Panc1 (cell line): ENCODE data around the gene TRAF5. TPM values are rescaled to one million over a fixed set of nuclear protein-coding genes. Genes with fewer than 3 reads are reported as not detected.

Source experiments
- ATAC-seq: fragments of 200-7000 bp; cut with Tn5 transposase; 2 replicates; pipeline ENCODE4 v1.9.1; 2020; ENCODE audit warnings: mild to moderate bottlenecking, moderate library complexity
- BruUV-seq: library from RNA; stranded (reverse); fragments of 400-500 nt; replicated peaks from 2 replicates; lab custom pipeline; 2021; lab: Mats Ljungman, UMichigan
- CTCF ChIA-PET: fragments of 300-600 bp; sonication (Branson Sonifier 250); formaldehyde crosslinking; loops from one replicate; lab custom pipeline; 2022; ENCODE audit warnings: antibody characterized with exemption; lab: Charles Lee
- POLR2A ChIA-PET: fragments of 300-600 bp; sonication (Branson Sonifier 250); formaldehyde crosslinking; loops from one replicate; lab custom pipeline; 2022; ENCODE audit warnings: antibody characterized with exemption; lab: Charles Lee
- DNase-seq: peaks from one replicate; pipeline ENCODE4 v3.0.0-alpha.2; 2010; ENCODE audit warnings: low read depth, low spot score
- H3K27ac ChIP-seq: 2 replicates; pipeline ENCODE4 v1.5.1; 2011; ENCODE audit warnings: mild to moderate bottlenecking, low read length, inconsistent platforms
- H3K27me3 ChIP-seq: fragments of 200-500 bp; sonication (Bioruptor generic); 2 replicates; pipeline ENCODE4 v1.6.0; 2014; ENCODE audit warnings: low read length, inconsistent platforms; ENCODE audit not compliant: control insufficient read depth, insufficient read depth
- H3K36me3 ChIP-seq: fragments of 200-500 bp; sonication (Bioruptor generic); 2 replicates; pipeline ENCODE4 v1.5.1; 2014; ENCODE audit warnings: inconsistent platforms, mild to moderate bottlenecking, low read length, moderate library complexity; ENCODE audit not compliant: control insufficient read depth, insufficient read depth
- H3K4me1 ChIP-seq: 2 replicates; pipeline ENCODE4 v1.5.1; 2011; ENCODE audit warnings: inconsistent platforms, mild to moderate bottlenecking, low read length, moderate library complexity; ENCODE audit not compliant: control insufficient read depth, insufficient read depth
- H3K4me3 ChIP-seq, 2 experiments: 2 replicates each; pipeline ENCODE4 v1.5.1; 2011 to 2012; ENCODE audit warnings: low read depth in 2 of 2, low read length in 2 of 2, mild to moderate bottlenecking in 2 of 2, inconsistent platforms in 1 of 2, moderate library complexity in 1 of 2
- H3K9me3 ChIP-seq: fragments of 200-500 bp; sonication (Bioruptor generic); 2 replicates; pipeline ENCODE4 v1.5.1; 2014; ENCODE audit warnings: low read depth, mild to moderate bottlenecking, inconsistent platforms, low read length, moderate library complexity; ENCODE audit not compliant: control insufficient read depth, insufficient read depth
- CTCF ChIP-seq: fragments of 450-650 bp; IDR thresholded peaks from 2 replicates; pipeline ENCODE4 v1.5.1; 2017; ENCODE audit warnings: mild to moderate bottlenecking
- POLR2AphosphoS5 ChIP-seq: IDR thresholded peaks from 2 replicates; pipeline ENCODE4 v1.6.1; 2012; ENCODE audit warnings: mild to moderate bottlenecking, low read depth, low read length, moderate library complexity
- SIN3A ChIP-seq: IDR thresholded peaks from 2 replicates; pipeline ENCODE4 v1.6.1; 2012; ENCODE audit warnings: low read depth, mild to moderate bottlenecking, low read length, moderate library complexity, borderline replicate concordance; ENCODE audit not compliant: insufficient read depth
- TCF7L2 ChIP-seq: IDR thresholded peaks from 2 replicates; pipeline ENCODE4 v1.6.1; 2011; ENCODE audit warnings: mild to moderate bottlenecking, low read depth, low read length, inconsistent platforms
- in situ Hi-C: cut with HindIII; loops from 2 replicates; pipeline ENCODE4 v1.10.0; 2016; ENCODE audit warnings: low sequenced_read_pairs, low pct_unique_long_range_greater_than_20kb
- intact Hi-C: fragments of 100-400 bp; cut with micrococcal nuclease; formaldehyde crosslinking; loops from one replicate; pipeline ENCODE4 v1.10.0; 2022; ENCODE audit not compliant: unreplicated experiment
- total RNA-seq: library from RNA; stranded (reverse); gene quantifications from one replicate; pipeline ENCODE4 v1.2.1, GENCODE V29; 2021; ENCODE audit not compliant: unreplicated experiment
- TF ChIP-seq, protein P1 (sequence below), 2 experiments: IDR thresholded peaks; 2 replicates each; pipeline ENCODE4 v1.6.1; 2011 to 2012; ENCODE audit warnings: low read depth in 2 of 2, control low read depth in 1 of 2, low read length in 1 of 2, mild to moderate bottlenecking in 1 of 2, moderate library complexity in 1 of 2; ENCODE audit not compliant: insufficient read depth in 1 of 2

TRAF5 gene
- total RNA-seq, 1 experiment from 2014 or later, result 10.5 TPM

DNA sequence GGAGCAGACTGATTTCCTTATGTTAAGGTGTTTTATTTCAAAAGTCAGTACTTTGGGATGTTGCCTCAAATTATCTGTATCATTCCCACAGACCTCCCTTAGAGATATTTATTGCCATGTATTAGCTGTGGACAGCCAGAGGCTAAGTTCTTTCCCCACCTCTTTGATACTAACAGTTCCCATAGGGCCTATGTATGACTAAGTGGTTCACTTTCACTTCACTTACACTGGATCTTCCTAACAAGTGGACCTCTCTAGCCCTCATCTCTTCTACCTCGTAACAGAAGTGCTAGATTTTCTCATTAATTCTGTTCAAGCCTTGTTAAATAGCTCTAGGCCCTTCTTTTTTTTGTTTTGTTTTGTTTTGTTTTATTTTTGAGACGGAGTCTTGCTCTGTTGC is 6.2 kb downstream of the TRAF5 start:
- Histone ChIP-seq H3K36me3 (no peaks in the 10 kb centered on the region), H3K27me3 (no peaks in the 10 kb centered on the region), H3K9me3 (no peaks in the 10 kb centered on the region), H3K4me3 (no peak overlapping the region), H3K27ac (no peak overlapping the region), H3K4me1 (peaks cover 9% of the 10 kb centered on the region)
- TF ChIP-seq CTCF, result no peak
- TF ChIP-seq TCF7L2, result no peak
- TF ChIP-seq, protein P1, sequence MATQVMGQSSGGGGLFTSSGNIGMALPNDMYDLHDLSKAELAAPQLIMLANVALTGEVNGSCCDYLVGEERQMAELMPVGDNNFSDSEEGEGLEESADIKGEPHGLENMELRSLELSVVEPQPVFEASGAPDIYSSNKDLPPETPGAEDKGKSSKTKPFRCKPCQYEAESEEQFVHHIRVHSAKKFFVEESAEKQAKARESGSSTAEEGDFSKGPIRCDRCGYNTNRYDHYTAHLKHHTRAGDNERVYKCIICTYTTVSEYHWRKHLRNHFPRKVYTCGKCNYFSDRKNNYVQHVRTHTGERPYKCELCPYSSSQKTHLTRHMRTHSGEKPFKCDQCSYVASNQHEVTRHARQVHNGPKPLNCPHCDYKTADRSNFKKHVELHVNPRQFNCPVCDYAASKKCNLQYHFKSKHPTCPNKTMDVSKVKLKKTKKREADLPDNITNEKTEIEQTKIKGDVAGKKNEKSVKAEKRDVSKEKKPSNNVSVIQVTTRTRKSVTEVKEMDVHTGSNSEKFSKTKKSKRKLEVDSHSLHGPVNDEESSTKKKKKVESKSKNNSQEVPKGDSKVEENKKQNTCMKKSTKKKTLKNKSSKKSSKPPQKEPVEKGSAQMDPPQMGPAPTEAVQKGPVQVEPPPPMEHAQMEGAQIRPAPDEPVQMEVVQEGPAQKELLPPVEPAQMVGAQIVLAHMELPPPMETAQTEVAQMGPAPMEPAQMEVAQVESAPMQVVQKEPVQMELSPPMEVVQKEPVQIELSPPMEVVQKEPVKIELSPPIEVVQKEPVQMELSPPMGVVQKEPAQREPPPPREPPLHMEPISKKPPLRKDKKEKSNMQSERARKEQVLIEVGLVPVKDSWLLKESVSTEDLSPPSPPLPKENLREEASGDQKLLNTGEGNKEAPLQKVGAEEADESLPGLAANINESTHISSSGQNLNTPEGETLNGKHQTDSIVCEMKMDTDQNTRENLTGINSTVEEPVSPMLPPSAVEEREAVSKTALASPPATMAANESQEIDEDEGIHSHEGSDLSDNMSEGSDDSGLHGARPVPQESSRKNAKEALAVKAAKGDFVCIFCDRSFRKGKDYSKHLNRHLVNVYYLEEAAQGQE (IDR thresholded peaks at IDR 0.05; ENCODE audit: insufficient read depth in 1 of 2, low read depth in 2 of 2, low read length in 1 of 2), result no peak
- TF ChIP-seq POLR2AphosphoS5, result no peak
- no peak for TF ChIP-seq SIN3A
- POLR2A ChIA-PET, result interaction anchor here (0.6 kb wide), 1 partner anchor 12 kb away, joined by 3 read pairs; no protein-coding TSS in a partner anchor
- DNase-seq (no peak), ATAC-seq (no peak)
- BruUV-seq, result no TSS peak
- in situ Hi-C loops (no loop called here), intact Hi-C loops (no loop called here)
- CTCF ChIA-PET, result interaction anchor here (0.6 to 1.5 kb wide), 2 partner anchors 144 to 416 kb away, joined by 3 read pairs; no protein-coding TSS in a partner anchor

GRCh38 chr1:211333906-211334305 is 7.3 kb downstream of the TRAF5 start:
- BruUV-seq, result no TSS peak
- Histone ChIP-seq H3K27ac (no peak overlapping the region), H3K27me3 (no peaks in the 10 kb centered on the region), H3K9me3 (no peaks in the 10 kb centered on the region), H3K36me3 (no peaks in the 10 kb centered on the region), H3K4me1 (peaks cover 6% of the 10 kb centered on the region; the same call in 1 of the 2 replicates), H3K4me3 (no peak overlapping the region)
- DNase-seq (no peak), ATAC-seq (no peak)
- in situ Hi-C loops (no loop called here), intact Hi-C loops (no loop called here)
- CTCF ChIA-PET, result no interaction called here
- POLR2A ChIA-PET, result no interaction called here
- TF ChIP-seq SIN3A, result no peak
- TF ChIP-seq, protein P1 (IDR thresholded peaks at IDR 0.05; ENCODE audit: insufficient read depth in 1 of 2, low read depth in 2 of 2, low read length in 1 of 2), result no peak
- no peak for TF ChIP-seq TCF7L2
